ENCODE data around the gene BTG1. TPM values are rescaled to one million over a fixed set of nuclear protein-coding genes. Genes with fewer than 3 reads are reported as not detected.
A peak's percentile ranks its signal among the peaks of the same experiment; 100 is the strongest.

BTG1 gene
- total and polyA plus RNA-seq, 9 of the 15 experiments (the other 6 are each of a cell fraction or from before 2014, with no cell fraction given) = 3.7 to 28.6 (median 7.4) TPM

DNA sequence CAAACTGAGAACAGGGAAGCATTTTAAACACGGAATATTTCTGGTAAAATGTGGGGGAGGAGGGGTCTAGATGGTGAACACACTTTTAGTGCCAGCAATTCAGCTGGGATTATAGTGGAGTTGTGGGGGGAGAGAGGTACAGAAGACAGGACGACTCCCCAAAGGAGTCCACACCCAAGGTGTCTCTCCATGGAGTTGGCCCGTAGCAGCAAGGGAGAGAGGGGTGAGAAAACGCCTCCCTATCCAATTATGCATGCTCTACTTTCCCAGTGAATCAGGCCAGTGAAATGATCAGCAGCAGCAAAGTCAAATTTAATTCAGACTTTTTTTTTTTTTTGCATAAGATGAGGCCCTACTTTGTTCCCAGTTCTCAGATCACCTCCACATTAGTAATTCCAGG is 38.6 kb downstream of the BTG1 start:
- ATAC-seq (peak; percentile 52), FAIRE-seq (no peak), DNase-seq (ENCODE audit: extremely low read depth in 1 of 4, low spot score in 3 of 4) (peak in 1 of 4 experiments; percentile 18)
- Histone ChIP-seq H3K9ac (ENCODE audit: insufficient read depth in 1 of 2, low read depth in 2 of 2, low read length in 2 of 2) (peak overlapping the region in 1 of 2 experiments; percentile 31; a peak in 1 of 4 replicates), H3K79me2 (ENCODE audit: control insufficient read depth, insufficient read depth, low read length) (peaks cover 2% of the 10 kb centered on the region; the same call in 1 of the 3 replicates), H3K27me3 (ENCODE audit: control insufficient read depth in 2 of 2, insufficient read depth in 2 of 2, low read length in 2 of 2) (no peaks in the 10 kb centered on the region), H2AFZ (ENCODE audit: low read depth, low read length) (peak overlapping the region; percentile 81), H3K9me1 (ENCODE audit: control insufficient read depth, insufficient read depth, low read length) (no peaks in the 10 kb centered on the region), H3K4me1 (replicated peaks in 1 of 2; ENCODE audit: control insufficient read depth in 2 of 2, insufficient read depth in 2 of 2, low read length in 2 of 2) (peaks cover 8 to 38% of the 10 kb centered on the region in 2 experiments; a peak in 4 of 5 replicates), H3K4me3 (no peak overlapping the region), H3K27ac (ENCODE audit: extremely low read depth, low read depth, low read length) (no peak overlapping the region), H4K20me1 (replicated peaks; ENCODE audit: control insufficient read depth, insufficient read depth, low read length) (no peaks in the 10 kb centered on the region), H3K36me3 (ENCODE audit: control insufficient read depth, insufficient read depth, low read length) (no peaks in the 10 kb centered on the region), H3K4me2 (ENCODE audit: insufficient read depth, low read length) (peak overlapping the region; percentile 48), H3K9me3 (replicated peaks; ENCODE audit: control insufficient read depth, insufficient read depth, low read depth, low read length) (no peaks in the 10 kb centered on the region)
- 22% methylated on average over 4 of the region's 4 CpGs for WGBS (ENCODE audit: insufficient coverage, low coverage, missing lambda C conversion rate)
- ChIA-PET POLR2A (interaction anchor here (0.6 to 3.4 kb wide), 4 partner anchors 28 to 296 kb away, joined by 3 to 24 read pairs (median 4); partner anchors contain the start of gene BTG1), CTCF (ENCODE audit: low intra/inter-chr PET ratio) (no interaction called here)
- no TSS peak for BruUV-seq (replicated peaks)
- in situ Hi-C loops (cut with MboI) (no loop called here), intact Hi-C loops (cut with micrococcal nuclease) (no loop called here)
- TF ChIP-seq KAT8 (IDR thresholded peaks at IDR 0.05; ENCODE audit: low read depth) = no peak

- in situ Hi-C loops (cut with MboI) = no loop called here
- H2AFZ ChIP-seq (ENCODE audit: low read depth, low read length) = peak overlapping the region; percentile 27; the same call in 1 of the 2 replicates
- ChIA-PET POLR2A (interaction anchor here (1.5 to 3.4 kb wide), 5 partner anchors 9 to 45 kb away, joined by 4 to 24 read pairs (median 8); partner anchors contain the start of gene BTG1), CTCF (ENCODE audit: low intra/inter-chr PET ratio) (no interaction called here)
- peak overlapping the region; percentile 17; the same call in 1 of the 2 replicates for H3K4me2 ChIP-seq (ENCODE audit: insufficient read depth, low read length)
- H3K9me1 ChIP-seq (ENCODE audit: control insufficient read depth, insufficient read depth, low read length) = no peaks in the 10 kb centered on the region
- peaks cover 2% of the 10 kb centered on the region; the same call in 1 of the 3 replicates for H3K79me2 ChIP-seq (ENCODE audit: control insufficient read depth, insufficient read depth, low read length)
- H3K4me1 ChIP-seq (replicated peaks in 1 of 2; ENCODE audit: control insufficient read depth in 2 of 2, insufficient read depth in 2 of 2, low read length in 2 of 2) = peaks cover 8 to 38% of the 10 kb centered on the region in 2 experiments; a peak in 4 of 5 replicates
- H3K27ac ChIP-seq (ENCODE audit: extremely low read depth, low read depth, low read length) = no peak overlapping the region
- H3K4me3 ChIP-seq = no peak overlapping the region
- TF ChIP-seq, protein P1, sequence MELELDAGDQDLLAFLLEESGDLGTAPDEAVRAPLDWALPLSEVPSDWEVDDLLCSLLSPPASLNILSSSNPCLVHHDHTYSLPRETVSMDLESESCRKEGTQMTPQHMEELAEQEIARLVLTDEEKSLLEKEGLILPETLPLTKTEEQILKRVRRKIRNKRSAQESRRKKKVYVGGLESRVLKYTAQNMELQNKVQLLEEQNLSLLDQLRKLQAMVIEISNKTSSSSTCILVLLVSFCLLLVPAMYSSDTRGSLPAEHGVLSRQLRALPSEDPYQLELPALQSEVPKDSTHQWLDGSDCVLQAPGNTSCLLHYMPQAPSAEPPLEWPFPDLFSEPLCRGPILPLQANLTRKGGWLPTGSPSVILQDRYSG (tag; conservative IDR thresholded peaks at IDR 0.05; ENCODE audit: low read depth) = no peak
- TF ChIP-seq TCF3 (CRISPR knock-in tag; IDR thresholded peaks at IDR 0.05) (no peak), ZBED1 (IDR thresholded peaks at IDR 0.05) (no peak), CHD2 (IDR thresholded peaks at IDR 0.05; ENCODE audit: low read depth, low read length) (no peak), HNRNPH1 (optimal IDR thresholded peaks at IDR 0.05; ENCODE audit: low read depth, low read length) (no peak), RCOR1 (IDR thresholded peaks at IDR 0.05; ENCODE audit: borderline replicate concordance in 1 of 2, low read depth in 2 of 2, low read length in 2 of 2) (0 out of 4 replicates have a peak, but pooled peaks of 1 of the 2 experiments have one; percentile 4), DIDO1 (tag; IDR thresholded peaks at IDR 0.05; ENCODE audit: low read depth) (no peak)
- H3K27me3 ChIP-seq (ENCODE audit: control insufficient read depth in 2 of 2, insufficient read depth in 2 of 2, low read length in 2 of 2) = no peaks in the 10 kb centered on the region
- 23% methylated on average over 5 of the region's 5 CpGs for WGBS (ENCODE audit: insufficient coverage, low coverage, missing lambda C conversion rate)
- H3K9ac ChIP-seq (ENCODE audit: insufficient read depth in 1 of 2, low read depth in 2 of 2, low read length in 2 of 2) = no peak overlapping the region
- H3K36me3 ChIP-seq (ENCODE audit: control insufficient read depth, insufficient read depth, low read length) = no peaks in the 10 kb centered on the region
- no peak; the same call in 2 of the 3 replicates for ATAC-seq
- H3K9me3 ChIP-seq (replicated peaks; ENCODE audit: control insufficient read depth, insufficient read depth, low read depth, low read length) = no peaks in the 10 kb centered on the region
- no TSS peak for BruUV-seq (replicated peaks)
- no peak for DNase-seq (ENCODE audit: extremely low read depth in 1 of 4, low spot score in 3 of 4)
- intact Hi-C loops (cut with micrococcal nuclease) = no loop called here
- FAIRE-seq = no peak
- no peaks in the 10 kb centered on the region for H4K20me1 ChIP-seq (replicated peaks; ENCODE audit: control insufficient read depth, insufficient read depth, low read length)
Measured at GRCh38 chr12:92105676-92106075, 40.0 kb downstream of the BTG1 start.

All from K562 (cell line).